OCI-LY3 (cell line): ENCODE results near the gene IFNAR1.

Experiments
- H2AFZ ChIP-seq: fragments of 200-600, 300-600 bp; shearing (Covaris generic); 2 replicates; pipeline ENCODE4 v1.6.0; 2014; ENCODE audit warnings: antibody characterized with exemption, low read depth, low read length
- H3K27ac ChIP-seq: fragments of 200-600, 300-600 bp; sonication (generic); 2 replicates; pipeline ENCODE4 v1.5.1; 2014; ENCODE audit warnings: mild to moderate bottlenecking, low read length, moderate library complexity, mixed read lengths
- H3K27me3 ChIP-seq: fragments of 200-600, 300-600 bp; sonication (generic); 2 replicates; pipeline ENCODE4 v1.6.1; 2014; ENCODE audit warnings: low read depth, low read length, mixed read lengths
- H3K36me3 ChIP-seq: fragments of 200-600, 300-600 bp; sonication (generic); replicated peaks from 2 replicates; pipeline ENCODE3; 2014; ENCODE audit warnings: low read depth, low read length, mixed read lengths
- H3K4me1 ChIP-seq: fragments of 300-600, 200-600 bp; sonication (generic); 2 replicates; pipeline ENCODE4 v1.6.1; 2014; ENCODE audit warnings: low read length, mixed read lengths
- H3K4me2 ChIP-seq: fragments of 200-600, 300-600 bp; sonication (generic); 2 replicates; pipeline ENCODE4 v1.6.1; 2014; ENCODE audit warnings: low read length, mixed read lengths
- H3K4me3 ChIP-seq: fragments of 300-600, 200-600 bp; sonication (generic); 2 replicates; pipeline ENCODE4 v1.5.1; 2014; ENCODE audit warnings: antibody characterized with exemption, mild to moderate bottlenecking, low read length, moderate library complexity
- H3K79me2 ChIP-seq: fragments of 300-600, 200-600 bp; shearing (Covaris generic); 2 replicates; pipeline ENCODE4 v1.6.1; 2014; ENCODE audit warnings: mild to moderate bottlenecking, low read length, mixed read lengths
- H3K9ac ChIP-seq: fragments of 300-600, 200-600 bp; shearing (Covaris generic); 2 replicates; pipeline ENCODE4 v1.6.0; 2014; ENCODE audit warnings: mild to moderate bottlenecking, low read length, moderate library complexity
- H3K9me3 ChIP-seq: fragments of 200-600, 300-600 bp; shearing (Covaris generic); 2 replicates; pipeline ENCODE4 v1.6.1; 2014; ENCODE audit warnings: low read length, mixed read lengths; ENCODE audit not compliant: insufficient read depth
- H4K20me1 ChIP-seq: fragments of 200-600, 300-600 bp; sonication (generic); 2 replicates; pipeline ENCODE4 v1.6.1; 2016; ENCODE audit warnings: low read length, mixed read lengths; ENCODE audit not compliant: insufficient read depth
- CTCF ChIP-seq: fragments of 200-600, 300-600 bp; sonication (generic); IDR thresholded peaks from 2 replicates; pipeline ENCODE4 v1.5.1; 2014; ENCODE audit warnings: antibody characterized with exemption, low read length, low read depth
- EZH2phosphoT487 ChIP-seq: fragments of 200-600 bp; shearing (Covaris generic); IDR thresholded peaks from 2 replicates; pipeline ENCODE4 v1.6.1; 2018; ENCODE audit warnings: antibody characterized with exemption, mixed run types, low read depth

IFNAR1 gene

GRCh38 chr21:33367309-33367973, 42.7 kb downstream of the IFNAR1 start:
- no peak for TF ChIP-seq CTCF

GRCh38 chr21:33368124-33368523, 43.4 kb downstream of the IFNAR1 start:
- Histone ChIP-seq H3K4me2 (no peak overlapping the region), H3K36me3 (peaks cover 5% of the 10 kb centered on the region), H3K9me3 (peaks cover 20% of the 10 kb centered on the region; the same call in 1 of the 2 replicates), H3K9ac (no peak overlapping the region), H3K4me3 (no peak overlapping the region), H3K27me3 (no peaks in the 10 kb centered on the region), H2AFZ (no peak overlapping the region), H3K27ac (no peak overlapping the region), H3K4me1 (no peaks in the 10 kb centered on the region), H3K79me2 (no peaks in the 10 kb centered on the region), H4K20me1 (no peaks in the 10 kb centered on the region)
- TF ChIP-seq EZH2phosphoT487 (no peak), CTCF (no peak)

More at GRCh38 chr21:33367309-33367973, 42.7 kb downstream of the IFNAR1 start:
- 0 out of 2 replicates have a peak, but pooled peaks cover 1% of the 10 kb centered on the region for H3K4me1 ChIP-seq
- no peak overlapping the region for H3K9ac ChIP-seq
- no peak overlapping the region for H3K4me2 ChIP-seq
- no peaks in the 10 kb centered on the region for H4K20me1 ChIP-seq
- H3K36me3 ChIP-seq = peaks cover 5% of the 10 kb centered on the region
- H3K27ac ChIP-seq = no peak overlapping the region
- no peak overlapping the region for H3K4me3 ChIP-seq
- H3K9me3 ChIP-seq = peaks cover 20% of the 10 kb centered on the region; the same call in 1 of the 2 replicates
- H3K79me2 ChIP-seq = no peaks in the 10 kb centered on the region
- H3K27me3 ChIP-seq = no peaks in the 10 kb centered on the region
- H2AFZ ChIP-seq = no peak overlapping the region

GRCh38 chr21:33368576-33368975, 43.8 kb downstream of the IFNAR1 start:
- Histone ChIP-seq H3K9me3 (peaks cover 20% of the 10 kb centered on the region; the same call in 1 of the 2 replicates), H2AFZ (no peak overlapping the region), H3K4me3 (no peak overlapping the region), H3K9ac (no peak overlapping the region), H3K27me3 (no peaks in the 10 kb centered on the region), H3K36me3 (peaks cover 5% of the 10 kb centered on the region), H3K27ac (no peak overlapping the region), H3K4me2 (no peak overlapping the region), H4K20me1 (no peaks in the 10 kb centered on the region), H3K79me2 (no peaks in the 10 kb centered on the region), H3K4me1 (peaks cover 3% of the 10 kb centered on the region)
- no peak for TF ChIP-seq EZH2phosphoT487
- TF ChIP-seq CTCF = no peak

- peaks cover 14% of the 10 kb centered on the region for H3K4me1 ChIP-seq
- no peak overlapping the region for H3K4me2 ChIP-seq
- no peak overlapping the region for H2AFZ ChIP-seq
- no peaks in the 10 kb centered on the region for H4K20me1 ChIP-seq
- H3K79me2 ChIP-seq = no peaks in the 10 kb centered on the region
- H3K27me3 ChIP-seq = no peaks in the 10 kb centered on the region
- no peak for TF ChIP-seq CTCF
- TF ChIP-seq EZH2phosphoT487 = no peak
- H3K9me3 ChIP-seq = peaks cover 20% of the 10 kb centered on the region; the same call in 1 of the 2 replicates
- peaks cover 5% of the 10 kb centered on the region for H3K36me3 ChIP-seq
- H3K4me3 ChIP-seq = no peak overlapping the region
- no peak overlapping the region for H3K9ac ChIP-seq
- H3K27ac ChIP-seq = no peak overlapping the region
Observed at GRCh38 chr21:33369586-33369985, 44.8 kb downstream of the IFNAR1 start.
